ENCODE results near the gene LEMD3.

Gene LEMD3

DNA sequence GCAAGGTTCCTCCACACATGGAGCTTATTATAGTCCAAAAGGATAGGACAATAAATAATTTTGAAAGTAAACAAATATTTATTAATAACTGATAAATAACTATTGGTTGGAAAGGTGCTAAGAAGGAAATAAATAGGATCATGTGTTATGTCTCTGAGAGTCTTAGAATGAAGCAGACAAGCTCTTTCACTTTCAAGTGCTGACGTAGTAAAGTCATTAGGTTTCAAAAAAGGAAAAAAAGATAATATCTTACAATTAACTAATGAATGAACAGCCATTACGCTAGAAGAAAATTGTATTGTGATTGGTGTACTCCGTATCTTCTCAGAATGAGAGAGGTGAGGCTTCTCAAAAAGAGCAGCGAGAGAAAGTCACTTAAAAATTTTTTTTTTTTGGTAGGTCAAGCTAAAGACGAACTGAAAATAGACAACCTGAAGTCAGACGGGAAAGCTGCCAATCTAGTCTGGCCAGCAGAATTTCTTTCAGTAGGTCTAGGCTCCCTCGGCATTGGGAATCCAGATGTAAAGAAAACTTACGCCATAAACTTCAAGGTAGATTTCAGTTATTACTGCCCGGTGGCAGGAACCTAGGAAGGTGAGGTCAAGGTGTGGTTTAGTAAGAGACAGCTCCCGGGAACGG lies 583 bp upstream of the LEMD3 start:
- DNase-seq: no peak

DNA sequence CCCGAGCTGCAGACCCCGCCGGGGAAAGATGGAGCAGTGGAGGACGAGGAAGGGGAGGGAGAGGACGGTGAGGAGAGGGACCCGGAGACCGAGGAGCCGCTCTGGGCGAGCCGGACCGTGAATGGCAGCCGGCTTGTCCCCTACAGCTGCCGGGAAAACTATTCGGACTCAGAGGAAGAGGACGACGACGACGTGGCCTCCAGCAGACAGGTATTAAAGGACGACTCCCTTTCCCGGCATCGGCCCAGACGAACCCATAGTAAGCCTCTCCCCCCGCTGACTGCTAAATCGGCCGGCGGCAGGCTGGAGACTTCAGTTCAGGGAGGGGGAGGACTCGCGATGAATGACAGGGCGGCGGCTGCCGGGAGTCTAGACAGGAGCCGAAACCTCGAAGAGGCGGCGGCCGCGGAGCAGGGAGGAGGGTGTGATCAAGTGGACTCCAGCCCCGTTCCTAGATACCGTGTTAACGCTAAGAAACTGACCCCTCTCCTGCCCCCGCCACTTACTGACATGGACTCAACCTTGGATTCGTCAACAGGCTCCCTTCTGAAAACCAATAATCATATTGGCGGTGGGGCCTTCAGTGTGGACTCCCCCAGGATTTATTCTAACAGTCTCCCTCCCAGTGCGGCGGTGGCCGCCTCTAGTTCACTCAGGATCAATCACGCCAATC lies 962 bp downstream of the LEMD3 start:
- no peak for DNase-seq

DNA sequence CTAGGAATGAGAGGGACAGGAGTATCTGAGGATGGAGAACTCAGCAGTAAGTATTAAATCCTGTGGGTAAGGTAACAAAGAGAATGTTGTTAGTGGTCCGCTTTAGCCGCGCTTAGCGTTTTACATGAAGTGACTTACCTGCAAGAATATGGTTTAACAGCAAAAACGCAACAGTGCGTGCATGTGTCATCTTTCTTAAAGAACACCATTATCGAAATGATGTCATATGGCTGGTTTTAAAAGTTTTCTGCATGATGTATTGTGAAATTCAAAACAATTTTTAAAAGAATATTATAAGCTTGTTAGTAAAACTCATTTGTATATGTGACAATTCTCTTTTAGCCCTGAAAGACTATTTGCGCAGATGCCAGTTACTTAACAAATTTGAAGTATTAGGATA lies 1.7 kb downstream of the LEMD3 start:
- no peak for DNase-seq

DNA sequence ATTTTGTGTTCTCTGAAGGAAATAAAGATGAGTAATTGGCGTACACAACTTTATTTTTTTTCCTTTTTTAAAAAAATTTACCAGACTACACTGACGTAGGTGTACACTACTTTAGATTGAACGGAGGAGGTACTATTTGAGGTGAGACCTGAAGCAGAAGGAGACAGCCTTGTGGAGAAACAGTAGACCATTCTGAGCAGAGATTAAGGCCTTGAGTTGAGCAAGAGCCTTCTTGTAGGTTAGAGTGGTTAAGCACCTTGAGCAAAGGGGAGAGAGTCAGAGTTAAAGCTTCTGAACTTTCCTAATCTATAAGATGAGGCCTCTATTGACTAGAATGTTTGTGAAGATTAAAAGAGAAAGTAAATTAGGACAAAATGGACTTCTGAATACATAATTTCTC lies 2.5 kb downstream of the LEMD3 start:
- no peak for DNase-seq

DNA sequence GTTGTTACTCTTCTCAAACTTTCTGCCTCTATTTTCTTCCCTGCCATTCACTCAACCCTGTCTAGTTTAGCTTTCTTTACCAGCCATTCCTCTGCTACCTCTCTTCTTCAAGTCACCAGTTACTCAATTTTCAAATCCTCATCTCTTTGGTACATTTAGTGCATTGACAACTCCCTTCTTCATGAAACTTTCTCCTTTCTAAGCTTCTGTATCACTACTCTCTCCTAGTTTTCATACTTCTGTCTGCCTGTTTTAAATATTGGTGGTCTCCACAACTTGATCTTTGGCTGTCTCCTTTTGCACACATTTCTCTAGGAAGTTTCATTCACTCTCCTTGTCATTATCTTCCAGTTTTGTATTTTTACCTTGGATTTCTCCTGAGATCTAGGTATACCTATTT lies 6.0 kb downstream of the LEMD3 start:
- no peak for DNase-seq

DNA sequence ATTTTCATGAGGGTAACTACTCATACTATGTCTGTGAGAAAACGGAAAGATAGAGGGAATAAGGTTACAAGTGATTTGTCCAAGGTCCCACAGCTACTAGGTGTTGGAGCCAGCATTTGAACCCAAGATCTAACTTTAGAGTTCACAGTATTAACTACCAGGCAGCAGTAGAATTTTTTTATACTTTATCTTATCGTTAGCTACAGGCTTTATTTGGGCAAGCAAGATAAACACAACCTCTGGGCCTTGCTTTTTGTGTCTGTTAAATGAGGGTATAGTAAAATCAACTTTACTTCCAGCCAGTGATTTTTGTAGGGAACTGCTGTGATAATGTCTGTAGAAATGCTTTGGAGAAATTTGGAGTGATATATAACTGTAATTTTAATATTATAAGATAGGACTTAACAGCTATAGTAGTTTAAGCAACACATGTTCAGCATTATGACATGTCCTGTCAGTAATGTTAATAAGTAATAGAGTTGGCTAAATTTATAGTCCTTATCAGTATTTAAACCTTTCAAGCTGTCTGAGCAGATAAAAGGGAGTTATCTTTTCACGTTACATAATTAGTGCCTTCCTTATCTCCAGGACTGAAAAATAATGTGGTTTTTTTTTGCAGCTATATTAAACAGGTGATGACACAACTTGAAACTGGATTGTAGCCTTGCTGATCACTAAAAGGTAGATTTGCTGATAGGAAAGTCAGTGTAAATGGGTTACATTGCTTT lies 12.8 kb downstream of the LEMD3 start:
- DNase-seq: no peak

DNA sequence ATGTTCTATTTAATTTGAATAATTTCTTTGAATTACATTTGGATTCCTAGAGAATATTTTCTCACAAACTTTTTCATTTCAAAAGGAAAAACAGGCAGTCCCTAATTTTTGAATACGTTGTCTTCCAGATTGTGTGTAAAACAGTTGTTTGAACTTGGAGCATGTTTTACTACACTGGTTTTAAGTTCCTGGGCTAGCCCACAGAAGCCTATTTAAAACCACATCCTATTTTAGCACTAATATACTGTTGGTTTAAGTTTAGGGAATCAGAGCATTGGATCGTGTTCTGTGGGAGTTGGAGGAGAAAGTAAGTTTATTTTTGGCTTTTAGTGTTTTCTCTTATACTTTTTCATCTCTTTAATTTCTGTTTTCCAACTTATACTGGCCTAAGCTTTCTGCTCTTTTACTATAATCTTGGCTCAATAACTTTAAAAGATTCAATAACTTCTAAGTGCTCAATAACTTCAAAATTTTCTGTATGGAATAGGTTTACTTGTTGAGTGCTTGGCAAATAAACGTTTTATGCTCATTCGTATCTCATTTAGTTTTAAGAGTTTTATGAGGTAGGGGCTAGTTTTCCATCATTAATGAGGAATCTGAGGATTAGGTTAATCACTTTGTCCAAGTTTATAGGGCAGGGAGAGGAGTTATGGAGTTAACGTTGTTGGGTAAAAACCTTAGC lies 14.9 kb downstream of the LEMD3 start:
- DNase-seq: no peak

DNA sequence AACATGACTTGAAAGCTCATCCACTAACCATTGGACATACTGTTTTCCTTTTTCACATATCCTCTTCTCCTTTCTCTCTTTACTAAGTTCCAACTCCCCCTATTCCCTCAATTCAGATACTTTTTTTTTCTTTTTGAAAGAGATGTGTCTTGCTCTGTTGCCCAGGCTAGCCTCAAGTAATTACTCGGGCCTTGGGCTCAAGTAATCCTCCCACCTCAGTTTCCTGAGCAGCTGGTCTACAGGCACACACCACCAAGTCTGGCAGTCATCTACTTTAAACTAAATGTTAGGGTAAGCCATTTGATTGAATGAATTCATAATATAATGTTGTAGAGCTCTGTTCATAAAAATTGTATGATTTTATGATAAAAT lies 15.5 kb downstream of the LEMD3 start:
- DNase-seq: no peak

DNA sequence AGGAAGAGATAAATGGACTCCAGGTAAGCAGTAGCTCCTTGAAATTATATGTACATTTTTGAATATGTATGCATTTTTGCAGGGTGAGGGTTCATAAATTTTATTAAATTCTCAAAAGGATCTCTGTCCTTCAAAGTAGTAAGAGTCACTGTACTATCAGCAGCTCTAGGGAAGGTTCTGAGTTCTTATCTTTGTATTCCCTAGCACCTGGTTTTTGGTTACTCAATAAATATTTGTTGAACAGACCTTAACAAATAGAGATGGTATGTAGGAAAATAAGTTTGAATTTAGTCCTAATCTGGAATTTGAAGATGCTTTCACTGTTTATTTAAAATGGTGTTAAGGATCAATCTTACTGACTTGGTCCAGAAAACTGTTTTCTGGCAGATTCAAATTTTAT lies 18.3 kb downstream of the LEMD3 start:
- no peak for DNase-seq

DNA sequence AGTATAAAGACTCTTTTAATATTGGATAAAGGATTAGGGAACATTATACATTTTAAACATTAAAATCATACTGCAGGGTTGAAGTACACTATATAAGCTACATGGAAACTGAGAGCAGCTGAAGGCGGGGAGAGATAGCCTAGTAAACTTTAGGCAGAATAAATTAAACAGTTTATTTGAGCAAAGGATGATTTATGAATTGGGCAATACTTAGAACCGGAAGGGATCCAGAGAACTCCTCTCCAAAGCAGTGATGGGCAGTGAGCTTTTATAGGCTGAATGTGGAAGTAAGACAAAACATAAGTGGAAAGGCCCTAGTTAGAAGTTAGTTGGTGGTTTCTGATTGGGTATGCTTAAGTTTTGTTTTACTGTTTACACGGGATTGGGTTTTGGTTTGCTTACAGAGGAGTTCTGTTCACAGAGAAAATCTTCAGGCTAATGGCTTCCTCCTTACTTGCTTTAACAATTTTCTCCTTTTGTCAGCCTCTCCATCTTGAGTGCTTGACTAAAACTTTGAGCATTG lies 18.9 kb downstream of the LEMD3 start:
- no peak for DNase-seq

DNA sequence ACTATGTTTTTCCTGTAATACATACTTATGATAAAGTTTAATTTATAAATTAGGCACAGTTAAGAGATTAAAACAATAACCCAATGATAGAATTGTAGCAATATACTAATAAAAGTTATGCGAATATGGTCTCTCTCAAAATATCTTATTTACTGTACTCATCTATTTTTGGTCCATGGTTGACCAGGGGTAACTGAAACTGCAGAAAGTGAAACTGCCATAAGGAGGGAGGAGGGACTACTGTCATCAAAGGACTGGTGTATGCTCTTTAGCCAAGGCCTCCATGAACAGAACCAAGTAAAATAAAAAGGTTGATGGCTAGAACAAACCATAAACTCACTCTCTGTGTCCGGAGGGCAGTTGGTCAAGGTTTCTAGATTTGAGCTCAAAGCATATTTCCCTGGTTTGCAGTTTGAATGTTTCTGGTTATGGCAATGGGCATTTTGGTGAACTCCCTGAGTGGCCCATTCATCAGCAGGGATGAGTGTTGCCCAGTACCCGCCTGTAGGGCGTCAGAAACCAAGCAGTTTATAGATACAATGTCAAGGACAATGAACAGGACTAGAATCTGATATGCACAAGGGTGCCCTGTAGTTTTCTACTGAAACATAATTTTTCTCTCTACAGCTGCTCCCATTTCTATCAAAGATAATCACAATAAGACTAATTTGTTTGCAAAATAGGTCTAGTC lies 19.8 kb downstream of the LEMD3 start:
- no peak for DNase-seq

DNA sequence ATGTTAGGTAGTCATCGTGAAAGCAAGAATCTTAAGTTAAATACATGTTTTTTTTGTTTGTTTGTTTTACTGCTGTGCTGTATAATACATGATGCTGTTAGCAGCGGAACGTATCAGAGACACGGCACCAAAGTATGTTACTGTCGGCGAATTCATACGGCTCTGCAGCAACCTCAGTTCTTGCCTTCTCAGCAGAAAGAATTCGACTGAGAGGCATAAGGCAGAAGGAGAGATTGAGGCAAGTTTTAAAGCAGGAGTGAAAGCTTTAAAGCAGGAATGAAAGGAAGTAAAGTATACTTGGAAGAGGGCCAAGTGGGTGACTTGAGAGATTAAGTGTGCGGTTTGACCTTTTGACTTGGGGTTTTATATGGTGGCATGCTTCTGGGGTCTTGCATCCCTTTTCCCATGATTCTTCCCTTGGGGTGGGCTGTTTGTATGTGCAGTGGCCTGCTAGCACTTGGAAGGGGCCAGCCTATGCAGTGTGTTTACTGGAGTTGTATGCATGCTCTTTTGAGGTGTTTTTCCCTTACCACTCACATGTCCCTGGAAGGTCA lies 23.7 kb downstream of the LEMD3 start:
- no peak for DNase-seq

DNA sequence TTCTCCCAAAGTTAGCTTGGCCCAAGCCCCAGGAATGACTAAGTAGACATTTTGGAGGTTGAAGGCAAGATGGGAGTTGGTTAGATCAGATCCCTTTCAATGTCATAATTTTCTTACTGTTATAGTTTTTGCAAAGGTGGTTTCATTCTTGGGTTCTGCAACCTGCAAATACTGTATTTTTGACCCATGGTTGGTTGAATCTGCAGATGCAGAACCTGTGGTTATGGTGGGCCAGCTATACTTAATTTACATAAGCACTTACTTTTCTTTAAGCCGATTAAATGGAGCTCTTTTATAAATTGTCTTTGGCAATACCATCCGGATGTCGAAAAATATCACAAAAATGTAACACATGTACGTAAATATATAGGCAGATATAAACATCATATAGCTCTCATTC lies 25.6 kb downstream of the LEMD3 start:
- DNase-seq: no peak

DNA sequence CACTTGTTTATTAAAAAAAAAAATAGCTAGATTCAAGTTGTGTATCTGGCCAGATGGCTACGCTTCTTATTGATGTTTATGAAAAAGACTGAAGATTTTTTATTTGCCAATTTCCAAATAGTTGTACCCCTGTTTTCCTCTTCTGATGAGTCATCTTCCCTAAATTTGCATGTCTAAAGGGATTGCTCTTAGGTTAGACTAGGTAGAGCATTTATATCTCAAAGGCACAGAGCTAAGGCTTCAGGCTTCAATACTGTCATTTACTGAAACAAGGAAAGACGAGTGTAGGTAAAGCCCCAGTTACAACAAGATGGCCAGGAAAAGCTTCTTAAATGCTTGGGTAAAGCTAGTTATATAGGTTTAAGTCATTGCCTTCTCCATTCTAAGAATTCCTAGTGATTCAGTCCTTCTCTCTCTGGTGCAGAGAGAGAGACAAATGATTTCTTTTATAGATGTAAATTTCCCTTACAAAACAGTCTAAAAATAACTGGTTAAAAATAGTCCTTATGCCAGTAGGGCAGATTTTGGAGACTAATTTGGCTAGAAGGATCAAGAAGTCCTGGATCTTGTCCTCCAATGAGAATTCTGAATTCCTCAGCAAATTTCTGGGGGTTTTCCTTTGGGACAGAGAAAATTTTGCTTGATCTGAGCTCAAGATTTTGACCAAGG lies 26.1 kb downstream of the LEMD3 start:
- no peak for DNase-seq

DNA sequence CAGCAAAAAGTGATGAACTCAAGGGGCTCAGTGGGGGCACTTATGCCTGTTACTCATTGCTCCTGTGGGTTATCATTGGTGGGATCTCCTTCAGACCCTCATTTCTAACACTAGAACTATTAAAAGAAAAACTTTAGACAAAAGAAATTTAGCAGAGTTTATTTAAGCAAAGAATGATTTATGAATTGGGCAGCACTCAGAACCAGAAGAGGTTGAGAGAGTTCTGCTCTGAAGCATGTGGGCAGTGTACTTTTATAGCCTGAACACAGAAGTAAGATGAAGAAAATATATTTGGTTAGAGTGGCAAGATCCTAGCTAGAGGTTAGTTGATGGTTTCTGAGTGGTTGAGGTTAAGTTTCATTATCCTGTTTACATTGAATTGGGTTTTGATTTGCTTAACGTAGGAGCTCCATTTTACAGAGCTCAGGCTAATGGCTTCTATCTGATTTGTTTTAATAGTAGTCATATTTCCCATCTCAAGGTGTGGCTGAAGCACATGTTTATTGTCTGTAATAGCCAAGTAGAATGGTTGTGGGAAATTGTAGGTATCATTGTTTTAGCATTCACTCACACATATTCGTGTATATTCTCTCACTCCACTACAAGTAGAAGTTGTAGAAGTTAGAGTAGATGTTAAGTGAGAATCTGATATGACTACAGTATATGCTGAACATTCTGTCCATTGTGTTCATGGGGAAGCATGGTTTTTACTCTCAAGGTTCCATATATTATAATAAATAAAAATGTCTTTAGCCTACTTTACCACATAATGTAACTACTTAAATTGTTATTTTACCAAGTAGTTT lies 27.6 kb downstream of the LEMD3 start:
- DNase-seq: no peak

DNA sequence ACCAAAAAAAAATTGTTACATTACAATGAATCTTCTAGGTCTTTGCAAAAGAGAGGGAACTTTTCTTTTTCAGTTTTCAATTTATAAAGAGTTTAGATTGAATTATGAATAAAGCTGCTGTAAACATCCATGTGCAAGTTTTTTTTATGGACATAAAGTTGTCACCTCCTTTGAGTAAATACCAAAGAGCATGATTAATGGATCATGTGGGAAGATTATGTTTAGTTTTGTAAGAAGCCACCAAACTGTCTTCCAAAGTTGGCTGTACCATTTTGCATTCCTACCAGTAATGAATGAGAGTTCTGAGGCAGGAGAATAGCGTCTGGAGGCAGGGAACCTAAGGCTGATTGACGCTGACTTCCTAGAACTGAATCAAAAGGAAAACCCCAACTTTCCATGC lies 30.2 kb downstream of the LEMD3 start:
- no peak for DNase-seq

DNA sequence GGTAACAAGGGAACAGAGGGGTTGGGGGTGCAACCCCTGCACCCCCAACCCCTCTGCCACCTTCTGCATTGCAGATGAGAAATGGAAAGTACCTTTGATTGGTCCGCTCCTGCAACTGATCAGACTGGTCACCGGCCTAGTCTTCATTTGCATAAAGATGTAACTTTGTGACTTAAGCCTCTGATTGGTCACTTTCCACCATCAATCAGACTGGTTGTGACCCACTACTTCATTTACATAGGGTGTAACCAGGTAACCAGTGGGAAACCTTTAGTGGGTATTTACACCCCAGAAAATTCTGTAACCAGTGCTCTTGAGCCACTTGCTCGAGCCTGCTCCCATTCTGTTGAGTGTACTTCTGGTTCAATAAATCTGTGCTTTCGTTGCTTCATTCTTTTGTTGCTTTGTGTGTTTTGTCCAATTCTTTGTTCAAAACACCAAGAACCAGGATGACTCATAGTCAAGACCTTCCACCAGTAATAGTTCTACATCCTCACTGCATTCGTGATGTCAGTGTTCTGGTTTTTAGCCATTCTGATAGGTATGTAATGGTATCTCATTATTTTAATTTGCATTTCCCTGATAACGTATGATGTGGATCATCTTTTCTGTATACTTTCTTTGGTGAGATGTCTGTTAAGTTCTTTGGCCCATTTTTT lies 30.8 kb downstream of the LEMD3 start:
- no peak for DNase-seq

DNA sequence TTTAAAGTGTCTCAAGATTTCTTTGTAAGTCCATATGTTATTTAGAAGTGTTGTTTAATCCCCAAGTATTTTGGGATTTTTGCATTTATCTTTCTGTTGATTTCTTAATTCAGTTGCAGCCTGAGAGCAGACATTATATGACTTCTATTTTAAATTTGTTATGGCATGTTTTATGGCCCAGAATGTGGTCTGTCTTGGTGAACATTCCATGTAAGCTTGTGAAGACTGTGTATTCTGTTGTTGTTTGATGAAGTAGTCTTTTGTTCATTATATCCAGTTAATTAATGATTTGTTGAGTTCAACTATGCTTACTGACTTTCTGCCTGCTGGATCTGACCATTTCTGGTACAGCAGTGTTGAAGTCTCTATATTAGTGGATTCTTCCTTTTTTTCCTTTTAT lies 34.0 kb downstream of the LEMD3 start:
- DNase-seq: no peak

DNA sequence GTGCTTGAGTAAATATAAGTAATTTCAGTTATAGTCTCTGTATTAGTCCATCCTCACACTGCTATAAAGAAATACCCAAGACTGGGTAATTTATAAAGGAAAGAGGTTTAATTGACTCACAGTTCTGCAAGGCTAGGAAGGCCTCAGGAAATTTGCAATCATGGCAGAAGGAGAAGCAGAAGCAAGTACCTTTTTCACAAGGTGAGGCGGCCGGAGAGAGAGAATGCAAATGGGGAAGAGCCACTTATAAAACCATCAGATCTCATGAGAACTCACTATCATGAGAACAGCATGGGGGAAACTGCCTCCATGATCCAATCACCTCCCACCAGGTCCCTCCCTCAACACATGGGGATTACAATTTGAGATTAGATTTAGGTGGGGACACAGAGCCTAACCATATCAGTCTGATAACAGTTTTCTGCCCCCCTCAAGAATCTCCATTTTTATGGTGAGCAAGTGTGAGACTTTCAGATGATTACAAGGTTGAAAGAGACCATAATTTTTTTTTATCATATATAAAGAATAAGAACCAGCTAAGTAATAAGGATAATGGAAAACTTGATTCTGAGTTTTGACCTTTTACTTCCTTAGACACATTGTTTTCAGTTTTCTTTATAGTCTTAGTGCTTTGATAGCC lies 35.6 kb downstream of the LEMD3 start:
- DNase-seq: no peak

DNA sequence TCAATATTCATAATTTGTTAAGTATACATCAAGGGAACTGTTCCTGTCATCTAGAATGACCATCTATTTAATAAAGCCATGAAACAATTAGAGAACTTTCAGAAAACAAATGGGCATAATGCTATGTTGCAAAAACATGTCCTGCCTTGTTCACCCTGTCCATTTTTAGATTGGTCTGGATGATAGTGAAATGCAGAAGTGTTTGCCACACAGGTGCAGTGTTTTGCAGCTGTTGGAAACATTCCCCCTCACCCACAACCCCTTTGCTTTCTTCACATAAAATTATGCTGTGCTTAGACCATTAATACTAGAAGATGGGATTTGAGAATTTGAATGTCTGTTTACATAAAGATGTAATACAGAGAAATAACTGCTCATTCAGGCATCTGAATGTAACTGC lies 36.5 kb downstream of the LEMD3 start:
- DNase-seq: no peak

All from right kidney (tissue), 1 donor.